Fibroblast of pulmonary artery (primary cell): ENCODE data around the gene EIF3B.

Source experiments
- DNase-seq: peaks from one replicate; pipeline ENCODE4 v3.0.0-alpha.2; 2010; ENCODE audit warnings: low read depth
- H3K4me3 ChIP-seq: replicated peaks from 2 replicates; pipeline ENCODE4 v1.5.1; 2011; ENCODE audit warnings: low read depth, mild to moderate bottlenecking, control low read depth, low read length, moderate library complexity
- CTCF ChIP-seq: IDR thresholded peaks from 2 replicates; pipeline ENCODE4 v1.5.1; 2011; ENCODE audit warnings: mild to moderate bottlenecking, control low read depth, low read length, inconsistent platforms; ENCODE audit errors: missing control alignments

EIF3B gene

DNA sequence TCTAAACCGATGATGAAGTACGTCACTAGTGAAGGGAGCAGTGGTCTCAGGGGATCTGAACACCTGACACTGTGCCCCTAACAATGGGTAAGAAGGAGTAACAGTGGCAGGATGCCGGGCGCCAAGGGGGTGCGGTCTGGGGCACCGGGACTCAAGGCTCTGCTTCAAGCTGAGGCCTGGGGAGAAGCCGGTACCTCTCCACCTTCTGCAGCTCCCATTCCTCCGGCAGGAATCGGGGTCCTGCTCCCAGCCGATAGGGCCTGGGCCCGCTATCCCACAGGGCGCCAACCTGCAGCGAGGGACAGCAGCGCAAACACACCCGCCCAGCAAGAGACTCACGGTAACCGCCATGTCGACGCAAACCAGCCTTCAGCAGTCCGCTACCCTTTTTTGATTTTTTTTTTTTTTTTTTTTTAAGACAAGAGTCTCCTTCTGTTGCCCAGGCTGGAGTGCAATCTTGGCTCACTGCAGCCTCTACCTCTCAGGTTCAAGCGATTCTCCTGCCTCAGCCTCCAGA lies 40.0 kb downstream of the EIF3B start:
- no peak for TF ChIP-seq CTCF
- H3K4me3 ChIP-seq, result no peak overlapping the region
- no peak for DNase-seq

- no peak for DNase-seq
- no peak for TF ChIP-seq CTCF
- no peak overlapping the region for H3K4me3 ChIP-seq
These were observed 43.9 kb downstream of the EIF3B start for GRCh38 chr7:2398506-2398905.

DNA sequence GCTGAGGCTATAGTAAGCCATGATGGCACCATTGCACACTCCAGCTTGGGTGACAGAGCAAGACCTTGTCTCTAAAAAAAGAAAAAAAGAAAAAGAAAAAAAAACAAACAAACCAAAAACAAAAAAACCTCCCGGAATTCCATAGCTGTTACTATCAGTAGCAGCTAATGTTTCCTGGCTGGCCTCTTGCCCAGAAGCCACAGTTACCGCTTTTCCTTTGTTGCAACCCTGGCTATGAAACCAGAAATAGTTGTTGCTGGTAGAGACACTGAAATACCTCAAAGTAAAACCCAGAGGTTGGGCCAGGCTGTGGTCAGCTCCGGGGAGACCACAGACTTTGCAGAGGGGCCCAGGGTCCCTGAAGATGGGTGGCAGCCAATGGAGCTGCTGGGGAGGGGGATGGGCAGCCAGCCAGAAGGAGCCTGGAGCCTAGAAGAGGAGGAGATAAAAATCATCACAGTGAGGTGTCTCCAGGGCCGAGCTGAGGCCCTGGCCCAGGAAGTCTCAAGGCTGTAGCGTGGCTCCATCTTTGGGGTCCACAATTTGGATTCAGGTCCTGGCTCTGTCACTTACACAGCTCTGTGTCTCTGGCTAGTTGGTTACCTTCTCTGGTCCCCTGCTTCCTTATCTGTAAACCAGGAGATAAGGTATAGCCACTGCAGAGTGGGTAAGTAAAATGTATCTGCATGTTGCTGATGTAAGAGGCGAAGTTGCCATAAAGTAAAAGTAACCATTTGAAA lies 45.4 kb downstream of the EIF3B start:
- H3K4me3 ChIP-seq, result peak overlapping the region; percentile 0
- no peak for TF ChIP-seq CTCF
- DNase-seq, result peak; percentile 98

DNA sequence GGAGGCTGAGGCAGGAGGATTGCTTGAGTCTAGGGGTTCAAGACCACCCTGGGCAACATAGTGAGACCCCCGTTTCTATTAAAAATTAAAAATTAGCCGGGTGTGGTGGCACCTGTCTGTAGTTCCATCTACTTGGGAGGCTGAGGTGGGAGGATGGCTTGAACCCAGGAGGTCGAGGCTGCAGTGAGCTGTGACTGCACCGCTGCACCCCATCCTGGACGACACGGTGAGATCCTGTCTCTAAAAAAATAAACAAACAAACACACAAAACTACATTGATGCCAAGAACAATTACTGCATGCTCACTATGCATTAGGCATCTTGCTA lies 48.0 kb downstream of the EIF3B start:
- no peak for TF ChIP-seq CTCF
- peak overlapping the region; percentile 76 for H3K4me3 ChIP-seq
- DNase-seq, result no peak

DNA sequence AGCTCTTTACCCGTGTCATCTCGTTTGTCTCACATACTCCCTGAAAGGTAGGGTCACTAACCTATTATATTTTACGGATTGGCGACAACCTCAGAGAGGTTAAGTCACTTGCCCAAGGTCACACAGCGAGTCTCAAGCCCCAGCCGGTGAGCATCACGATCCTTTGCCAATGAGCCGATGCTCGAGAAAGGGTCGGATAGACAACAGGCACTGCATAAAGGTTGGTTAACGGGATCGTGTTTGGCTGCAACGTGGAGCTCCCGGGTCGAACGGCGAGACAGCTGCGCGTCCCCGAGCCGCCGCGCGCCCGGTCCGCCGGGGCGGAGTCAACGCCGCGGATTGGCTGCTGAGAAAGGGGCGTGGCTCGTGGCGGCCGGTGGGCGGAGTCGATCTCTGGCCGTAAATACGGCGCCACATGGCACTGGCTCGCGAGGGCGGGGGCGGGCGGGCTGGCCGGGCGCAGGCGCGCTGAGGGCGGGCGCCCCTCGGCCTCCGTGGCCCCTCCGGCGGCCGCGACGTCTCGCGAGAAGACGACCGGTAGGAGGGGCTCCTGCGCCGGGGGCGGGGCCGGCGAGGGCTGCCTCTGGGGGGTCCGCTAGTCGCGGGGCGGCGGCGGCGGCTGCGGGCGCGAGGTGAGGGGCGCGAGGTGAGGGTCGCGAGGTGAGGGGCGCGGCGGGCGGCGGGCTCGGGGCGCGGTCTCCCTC lies 48.5 kb downstream of the EIF3B start, which contains the start of gene CHST12:
Gene CHST12 (plus strand): TSS at position 598 of the 704 bp plus-strand sequence. CDS start 29,029 bp downstream, outside the sequence.
- H3K4me3 ChIP-seq, result peak within 1 kb of the TSS; percentile 76
- DNase-seq, result peak; percentile 95
- TF ChIP-seq CTCF, result no peak

GRCh38 chr7:2403718-2404648 lies 49.4 kb downstream of the EIF3B start:
- TF ChIP-seq CTCF, result peak; percentile 3
- DNase-seq, result peak; percentile 35
- peak overlapping the region; percentile 71 for H3K4me3 ChIP-seq
